Astrocyte (in vitro differentiated cells and primary cell): ENCODE data around the gene LSMEM2. TPM values are rescaled to one million over a fixed set of nuclear protein-coding genes. Genes with fewer than 3 reads are reported as not detected.

Experiments
- DNase-seq: peaks from one replicate; pipeline ENCODE4 v3.0.0-alpha.2; 2010; ENCODE audit warnings: low read depth
- FAIRE-seq: peaks from 2 replicates; lab custom pipeline; 2011; peaks lifted over from hg19 to GRCh38; lab: Jason Lieb, UNC
- H2AFZ ChIP-seq: 2 replicates; pipeline ENCODE4 v1.6.0; 2012; ENCODE audit warnings: low read depth, low read length, inconsistent platforms
- H3K27ac ChIP-seq: 2 replicates; pipeline ENCODE4 v1.5.1; 2011; ENCODE audit warnings: low read depth, low read length, inconsistent platforms
- H3K27me3 ChIP-seq: 2 replicates; pipeline ENCODE4 v1.6.0; 2011; ENCODE audit warnings: low read length, inconsistent platforms; ENCODE audit not compliant: insufficient read depth
- H3K36me3 ChIP-seq: 2 replicates; pipeline ENCODE4 v1.5.1; 2011; ENCODE audit warnings: low read length, inconsistent platforms; ENCODE audit not compliant: insufficient read depth
- H3K4me1 ChIP-seq: 2 replicates; pipeline ENCODE4 v1.5.1; 2011; ENCODE audit warnings: low read length, inconsistent platforms; ENCODE audit not compliant: insufficient read depth
- H3K4me2 ChIP-seq: 2 replicates; pipeline ENCODE4 v1.6.0; 2012; ENCODE audit warnings: low read length, inconsistent platforms
- H3K4me3 ChIP-seq: 2 replicates; pipeline ENCODE4 v1.5.1; 2011; ENCODE audit warnings: low read depth, mild to moderate bottlenecking, low read length, inconsistent platforms; ENCODE audit not compliant: insufficient read depth
- H3K79me2 ChIP-seq: 2 replicates; pipeline ENCODE4 v1.6.0; 2012; ENCODE audit warnings: mild to moderate bottlenecking, low read length, inconsistent platforms; ENCODE audit not compliant: insufficient read depth
- H3K9ac ChIP-seq: 2 replicates; pipeline ENCODE4 v1.6.0; 2012; ENCODE audit warnings: mild to moderate bottlenecking, low read length, inconsistent platforms
- H3K9me3 ChIP-seq: 2 replicates; pipeline ENCODE4 v1.5.1; 2012; ENCODE audit warnings: low read depth, mild to moderate bottlenecking, low read length, inconsistent platforms; ENCODE audit not compliant: insufficient read depth
- H4K20me1 ChIP-seq: 2 replicates; pipeline ENCODE4 v1.6.0; 2012; ENCODE audit warnings: low read length, inconsistent platforms; ENCODE audit not compliant: insufficient read depth
- H3K27ac Mint-ChIP-seq: one replicate; pipeline ENCODE4 v1.8.0; 2021; ENCODE audit warnings: mild to moderate bottlenecking, mixed read lengths; ENCODE audit not compliant: unreplicated experiment
- H3K27me3 Mint-ChIP-seq: one replicate; pipeline ENCODE4 v1.8.0; 2021; ENCODE audit warnings: low read depth, mixed read lengths; ENCODE audit not compliant: unreplicated experiment
- H3K36me3 Mint-ChIP-seq: one replicate; pipeline ENCODE4 v1.8.0; 2021; ENCODE audit warnings: low read depth, mixed read lengths; ENCODE audit not compliant: unreplicated experiment
- H3K4me1 Mint-ChIP-seq: one replicate; pipeline ENCODE4 v1.8.0; 2021; ENCODE audit warnings: low read depth, mixed read lengths; ENCODE audit not compliant: unreplicated experiment
- H3K4me3 Mint-ChIP-seq: one replicate; pipeline ENCODE4 v1.8.0; 2021; ENCODE audit warnings: mild to moderate bottlenecking, moderate library complexity, mixed read lengths; ENCODE audit not compliant: unreplicated experiment
- H3K9me3 Mint-ChIP-seq: one replicate; pipeline ENCODE4 v1.8.0; 2021; ENCODE audit warnings: mild to moderate bottlenecking, mixed read lengths; ENCODE audit not compliant: unreplicated experiment
- CTCF ChIP-seq: IDR thresholded peaks from 2 replicates; pipeline ENCODE4 v1.5.1; 2011; ENCODE audit warnings: low read depth, mild to moderate bottlenecking, inconsistent platforms, low read length, moderate library complexity; ENCODE audit not compliant: insufficient read depth
- EZH2 ChIP-seq: IDR thresholded peaks from 2 replicates; pipeline ENCODE4 v1.6.1; 2012; ENCODE audit warnings: mild to moderate bottlenecking, low read length, inconsistent platforms; ENCODE audit not compliant: insufficient read depth
- total RNA-seq: library from RNA; stranded (reverse); gene quantifications from 2 replicates; pipeline ENCODE4 v1.2.1, GENCODE V29; 2021

LSMEM2 gene
- total RNA-seq, 1 donor from 2014 or later, result 0.30 TPM

- Histone ChIP-seq H2AFZ (no peak overlapping the region), H3K4me1 (peaks cover 5% of the 10 kb centered on the region), H3K9ac (no peak overlapping the region), H3K27me3 (peaks cover 27% of the 10 kb centered on the region), H3K79me2 (no peaks in the 10 kb centered on the region), H3K27ac (no peak overlapping the region), H4K20me1 (peaks cover 3% of the 10 kb centered on the region), H3K36me3 (no peaks in the 10 kb centered on the region), H3K4me2 (no peak overlapping the region), H3K4me3 (no peak overlapping the region), H3K9me3 (no peaks in the 10 kb centered on the region)
- Mint-ChIP-seq H3K36me3 (peaks cover 8% of the 10 kb centered on the region), H3K27me3 (peaks cover 22% of the 10 kb centered on the region), H3K4me3 (no peak overlapping the region), H3K27ac (no peak overlapping the region), H3K9me3 (no peaks in the 10 kb centered on the region), H3K4me1 (peaks cover 12% of the 10 kb centered on the region)
- FAIRE-seq (no peak), DNase-seq (no peak)
- TF ChIP-seq EZH2 (peak; percentile 93), CTCF (no peak)
These were observed 3.5 kb upstream of the LSMEM2 start for GRCh38 chr3:50275141-50275995.

GRCh38 chr3:50275996-50276761 lies 2.7 kb upstream of the LSMEM2 start:
- no peak for DNase-seq
- Histone ChIP-seq H3K27me3 (peaks cover 27% of the 10 kb centered on the region), H3K36me3 (no peaks in the 10 kb centered on the region), H4K20me1 (peaks cover 3% of the 10 kb centered on the region), H3K4me3 (no peak overlapping the region), H2AFZ (no peak overlapping the region), H3K27ac (no peak overlapping the region), H3K4me2 (no peak overlapping the region), H3K9ac (no peak overlapping the region), H3K79me2 (no peaks in the 10 kb centered on the region), H3K9me3 (no peaks in the 10 kb centered on the region), H3K4me1 (no peaks in the 10 kb centered on the region)
- H3K27me3 Mint-ChIP-seq, result peaks cover 22% of the 10 kb centered on the region
- no peaks in the 10 kb centered on the region for H3K9me3 Mint-ChIP-seq
- H3K4me3 Mint-ChIP-seq, result no peak overlapping the region
- H3K4me1 Mint-ChIP-seq, result peaks cover 11% of the 10 kb centered on the region
- TF ChIP-seq CTCF (no peak), EZH2 (peak; percentile 66)
- H3K27ac Mint-ChIP-seq, result no peak overlapping the region
- H3K36me3 Mint-ChIP-seq, result peaks cover 8% of the 10 kb centered on the region
- no peak for FAIRE-seq
